ENCODE results near the gene NAT14.

GRCh38 chr19:55491546-55492360 lies 6.8 kb downstream of the NAT14 start:
- TF ChIP-seq RAD21 (IDR thresholded peaks at IDR 0.05; ENCODE audit: low read length): no peak
- no peak for TF ChIP-seq MXI1 (IDR thresholded peaks at IDR 0.05; ENCODE audit: low read depth, low read length)
- TF ChIP-seq, protein P1, sequence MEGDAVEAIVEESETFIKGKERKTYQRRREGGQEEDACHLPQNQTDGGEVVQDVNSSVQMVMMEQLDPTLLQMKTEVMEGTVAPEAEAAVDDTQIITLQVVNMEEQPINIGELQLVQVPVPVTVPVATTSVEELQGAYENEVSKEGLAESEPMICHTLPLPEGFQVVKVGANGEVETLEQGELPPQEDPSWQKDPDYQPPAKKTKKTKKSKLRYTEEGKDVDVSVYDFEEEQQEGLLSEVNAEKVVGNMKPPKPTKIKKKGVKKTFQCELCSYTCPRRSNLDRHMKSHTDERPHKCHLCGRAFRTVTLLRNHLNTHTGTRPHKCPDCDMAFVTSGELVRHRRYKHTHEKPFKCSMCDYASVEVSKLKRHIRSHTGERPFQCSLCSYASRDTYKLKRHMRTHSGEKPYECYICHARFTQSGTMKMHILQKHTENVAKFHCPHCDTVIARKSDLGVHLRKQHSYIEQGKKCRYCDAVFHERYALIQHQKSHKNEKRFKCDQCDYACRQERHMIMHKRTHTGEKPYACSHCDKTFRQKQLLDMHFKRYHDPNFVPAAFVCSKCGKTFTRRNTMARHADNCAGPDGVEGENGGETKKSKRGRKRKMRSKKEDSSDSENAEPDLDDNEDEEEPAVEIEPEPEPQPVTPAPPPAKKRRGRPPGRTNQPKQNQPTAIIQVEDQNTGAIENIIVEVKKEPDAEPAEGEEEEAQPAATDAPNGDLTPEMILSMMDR (IDR thresholded peaks at IDR 0.05): no peak

All from SK-N-SH (cell line).